ENCODE results near the gene PPT2.

The PPT2 gene

GRCh38 chr6:32126880-32127279 is 27.1 kb upstream of the PPT2 start:
- no peak for TF ChIP-seq CTCF (IDR thresholded peaks at IDR 0.05; ENCODE audit: low read depth, low read length, missing control alignments)
- H3K4me3 ChIP-seq (replicated peaks; ENCODE audit: low read depth, low read length): peak overlapping the region; percentile 95
- no peak for DNase-seq (ENCODE audit: extremely low read depth, low read depth)

- no peak for TF ChIP-seq CTCF (IDR thresholded peaks at IDR 0.05; ENCODE audit: low read depth, low read length, missing control alignments)
- no peak for DNase-seq (ENCODE audit: extremely low read depth, low read depth)
- peak overlapping the region; percentile 95 for H3K4me3 ChIP-seq (replicated peaks; ENCODE audit: low read depth, low read length)
These were observed 26.6 kb upstream of the PPT2 start for GRCh38 chr6:32127409-32127716.

GRCh38 chr6:32127717-32128592 is 26.0 kb upstream of the PPT2 start, which contains the start of gene ATF6B:
Gene ATF6B, minus strand, starts transcription at chr6:32128246. Its CDS starts 39 bp downstream, at chr6:32128207.
- peak within 1 kb of the TSS; percentile 95 for H3K4me3 ChIP-seq (replicated peaks; ENCODE audit: low read depth, low read length)
- peak; percentile 99 for DNase-seq (ENCODE audit: extremely low read depth, low read depth)
- no peak for TF ChIP-seq CTCF (IDR thresholded peaks at IDR 0.05; ENCODE audit: low read depth, low read length, missing control alignments)

- TF ChIP-seq CTCF (IDR thresholded peaks at IDR 0.05; ENCODE audit: low read depth, low read length, missing control alignments): no peak
- no peak for DNase-seq (ENCODE audit: extremely low read depth, low read depth)
- H3K4me3 ChIP-seq (replicated peaks; ENCODE audit: low read depth, low read length): peak overlapping the region; percentile 95
These were observed 25.1 kb upstream of the PPT2 start for GRCh38 chr6:32128751-32129296.

GRCh38 chr6:32129297-32130088 is 24.4 kb upstream of the PPT2 start:
- peak overlapping the region; percentile 95 for H3K4me3 ChIP-seq (replicated peaks; ENCODE audit: low read depth, low read length)
- TF ChIP-seq CTCF (IDR thresholded peaks at IDR 0.05; ENCODE audit: low read depth, low read length, missing control alignments): no peak
- DNase-seq (ENCODE audit: extremely low read depth, low read depth): no peak

- no peak overlapping the region for H3K4me3 ChIP-seq (replicated peaks; ENCODE audit: low read depth, low read length)
- DNase-seq (ENCODE audit: extremely low read depth, low read depth): no peak
- TF ChIP-seq CTCF (IDR thresholded peaks at IDR 0.05; ENCODE audit: low read depth, low read length, missing control alignments): no peak
These were observed 22.4 kb upstream of the PPT2 start for GRCh38 chr6:32131439-32131948.

Measured in HFF-Myc (cell line).